GM06990 (cell line): ENCODE measurements around the gene HOXC5.

Source experiments
- DNase-seq: peaks from one replicate; pipeline ENCODE4 v3.0.0-alpha.2; 2011; ENCODE audit not compliant: insufficient read length; ENCODE audit errors: extremely low read depth
- H3K27me3 ChIP-seq: replicated peaks from 2 replicates; pipeline ENCODE4 v1.6.0; 2011; ENCODE audit warnings: low read length; ENCODE audit not compliant: control insufficient read depth, insufficient read depth
- H3K36me3 ChIP-seq: 2 replicates; pipeline ENCODE4 v1.5.1; 2011; ENCODE audit warnings: low read length; ENCODE audit not compliant: control insufficient read depth, insufficient read depth
- H3K4me3 ChIP-seq: replicated peaks from 2 replicates; pipeline ENCODE4 v1.5.1; 2011; ENCODE audit warnings: low read depth, mild to moderate bottlenecking, control low read depth, low read length
- CTCF ChIP-seq: IDR thresholded peaks from 2 replicates; pipeline ENCODE4 v1.5.1; 2011; ENCODE audit warnings: low read length, control low read depth, mild to moderate bottlenecking, inconsistent platforms; ENCODE audit not compliant: insufficient read depth, poor library complexity, severe bottlenecking

HOXC5 gene

GRCh38 chr12:54038284-54038870 is 5.5 kb downstream of the HOXC5 start:
- TF ChIP-seq CTCF: no peak
- no peak for DNase-seq
- Histone ChIP-seq H3K36me3 (no peaks in the 10 kb centered on the region), H3K4me3 (no peak overlapping the region), H3K27me3 (no peaks in the 10 kb centered on the region; the same call in 1 of the 2 replicates)

GRCh38 chr12:54038871-54039414 is 6.1 kb downstream of the HOXC5 start:
- DNase-seq: no peak
- Histone ChIP-seq H3K4me3 (no peak overlapping the region), H3K36me3 (no peaks in the 10 kb centered on the region), H3K27me3 (no peaks in the 10 kb centered on the region; the same call in 1 of the 2 replicates)
- no peak for TF ChIP-seq CTCF

- no peak for DNase-seq
- no peaks in the 10 kb centered on the region; the same call in 1 of the 2 replicates for H3K27me3 ChIP-seq
- TF ChIP-seq CTCF: no peak
- H3K4me3 ChIP-seq: no peak overlapping the region
- H3K36me3 ChIP-seq: no peaks in the 10 kb centered on the region
Measured at GRCh38 chr12:54039417-54040147, 6.7 kb downstream of the HOXC5 start.

- H3K4me3 ChIP-seq: no peak overlapping the region
- H3K27me3 ChIP-seq: no peaks in the 10 kb centered on the region; the same call in 1 of the 2 replicates
- no peak for DNase-seq
- H3K36me3 ChIP-seq: no peaks in the 10 kb centered on the region
- TF ChIP-seq CTCF: no peak
Measured at GRCh38 chr12:54040148-54040494, 7.3 kb downstream of the HOXC5 start.

- TF ChIP-seq CTCF: no peak
- Histone ChIP-seq H3K27me3 (no peaks in the 10 kb centered on the region; the same call in 1 of the 2 replicates), H3K4me3 (no peak overlapping the region), H3K36me3 (no peaks in the 10 kb centered on the region)
- no peak for DNase-seq
Measured at GRCh38 chr12:54040648-54041047, 7.8 kb downstream of the HOXC5 start.
